GM21515 (cell line): Measurements from ENCODE around the gene SNAPC1.
A peak's percentile ranks its signal among the peaks of the same experiment; 100 is the strongest.
"Not testable (repeated sequence)": the region's sequence is repeated elsewhere in the genome, so short reads cannot be mapped to it uniquely, and the experiment has no call there.

Experiments used
- ATAC-seq: cut with Tn5 transposase; IDR thresholded peaks from one replicate; pipeline ENCODE4 v1.9.1; 2021; ENCODE audit not compliant: unreplicated experiment

Gene SNAPC1

DNA sequence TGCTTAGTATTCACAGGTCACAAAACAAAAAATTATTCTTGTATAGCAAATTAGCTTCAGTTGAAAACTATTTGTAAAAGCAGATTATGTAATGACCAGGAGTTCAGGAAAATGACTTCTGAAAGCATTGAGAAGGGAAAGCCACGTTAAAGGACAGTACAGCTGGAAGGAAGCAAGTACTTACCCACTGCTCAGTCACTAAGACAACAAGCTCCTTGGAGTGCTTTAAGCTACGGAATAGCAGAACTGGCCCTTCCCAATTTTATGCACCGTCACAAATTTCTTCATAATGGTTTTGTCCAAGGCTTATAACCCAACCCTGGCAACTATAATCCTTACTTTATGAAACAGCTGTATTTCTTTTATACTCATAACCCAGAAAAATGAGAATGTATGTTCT is 13.0 kb upstream of the SNAPC1 start:
- ATAC-seq, result no peak

DNA sequence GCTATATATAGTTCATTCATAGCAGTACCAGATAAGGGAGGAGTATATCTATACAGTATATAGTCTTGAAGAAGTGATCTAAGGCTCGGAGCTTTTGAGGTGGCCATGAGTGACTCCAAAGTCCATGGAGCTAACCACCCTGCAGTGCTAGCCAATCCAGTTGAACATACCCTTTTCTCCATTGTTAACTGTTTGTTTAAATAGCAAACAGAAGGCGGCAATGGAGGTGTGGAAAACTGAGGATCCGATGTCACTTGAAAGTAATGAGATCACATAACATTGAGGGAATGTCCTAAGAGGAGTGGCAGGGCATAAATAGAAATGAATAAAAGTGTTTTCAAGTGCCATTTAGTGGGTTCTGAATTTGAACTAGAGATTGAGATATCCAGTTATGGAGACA is 12.4 kb upstream of the SNAPC1 start:
- ATAC-seq, result no peak

DNA sequence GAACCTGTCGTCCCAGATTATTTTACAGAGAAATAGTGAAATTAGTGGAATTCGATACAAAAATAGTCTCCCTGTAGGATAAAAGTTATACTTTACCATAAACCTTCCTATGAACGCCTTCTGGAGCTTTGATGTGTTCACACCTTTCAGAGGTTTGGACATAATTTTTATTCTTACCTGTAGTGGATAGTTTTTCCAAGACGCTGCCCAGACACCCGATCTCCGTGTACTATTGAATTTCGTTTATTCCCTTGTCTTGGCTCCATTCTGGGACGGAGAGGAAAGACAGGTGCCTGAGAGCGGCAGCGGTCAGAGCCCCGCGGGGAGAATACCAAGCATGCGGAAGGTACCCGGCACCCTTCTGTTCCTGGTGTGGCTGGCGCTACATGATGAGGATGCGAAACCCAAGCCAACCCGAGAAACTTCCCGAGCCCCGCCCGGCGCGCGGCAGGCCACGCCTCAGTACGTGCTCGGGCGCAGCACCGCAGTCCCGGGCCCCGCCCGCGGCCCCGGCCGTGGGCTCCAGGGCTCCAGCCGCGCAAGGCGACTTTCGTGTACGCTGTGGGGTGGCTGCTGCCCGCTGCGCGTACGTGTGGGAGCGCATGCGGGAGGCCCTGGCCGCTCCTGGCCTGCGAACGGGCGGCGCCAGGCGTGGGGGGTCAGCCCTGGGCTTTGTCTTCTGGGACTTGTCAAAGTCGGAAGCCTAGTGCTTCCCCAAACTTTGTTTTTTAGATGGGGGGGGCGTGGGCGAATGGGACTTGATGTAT is 11.3 kb upstream of the SNAPC1 start:
- peak; percentile 91 for ATAC-seq

DNA sequence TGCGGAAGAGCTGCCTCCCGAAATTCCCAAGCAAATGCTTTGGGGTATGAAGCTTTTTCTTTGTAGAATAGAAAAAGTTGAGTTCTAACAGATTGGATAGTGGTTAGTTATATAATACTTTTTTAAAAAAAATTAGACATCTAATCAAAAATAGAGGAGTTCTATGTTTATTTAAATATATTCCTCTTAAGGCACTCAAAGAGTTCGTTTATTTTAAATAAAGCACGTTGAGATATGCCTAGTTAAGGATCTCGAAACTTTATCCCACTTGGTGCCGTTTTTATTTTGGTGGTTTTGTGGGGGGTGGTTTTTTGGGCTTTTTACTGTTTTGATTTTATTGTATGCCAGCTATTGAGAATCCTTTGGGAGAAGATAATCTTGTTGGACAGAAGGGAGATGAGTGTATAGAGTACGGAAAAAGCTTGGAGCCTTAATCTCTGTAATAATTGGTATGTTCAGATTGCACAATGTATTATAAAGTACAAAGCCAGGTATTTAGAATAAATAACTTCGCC is 10.7 kb upstream of the SNAPC1 start:
- ATAC-seq, result no peak

DNA sequence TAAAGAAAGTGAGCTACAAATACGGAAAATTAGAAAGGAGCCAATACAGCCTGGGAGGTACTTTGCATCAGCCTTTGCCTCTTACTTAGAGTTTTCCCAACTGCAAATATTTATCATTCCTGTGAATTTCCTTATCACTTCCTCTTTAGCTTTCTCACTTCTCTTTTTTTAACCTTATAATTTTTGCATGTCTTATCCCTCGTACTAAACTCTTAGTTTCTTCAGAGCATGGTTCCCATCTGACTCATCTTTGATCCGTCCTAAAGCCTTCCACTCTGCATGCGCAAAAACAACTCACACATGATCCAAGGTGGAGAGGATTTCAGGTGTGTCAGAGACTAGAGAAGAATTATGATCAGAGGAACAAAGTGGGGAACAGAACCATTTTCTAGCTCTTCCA is 9.6 kb upstream of the SNAPC1 start:
- peak; percentile 35 for ATAC-seq

DNA sequence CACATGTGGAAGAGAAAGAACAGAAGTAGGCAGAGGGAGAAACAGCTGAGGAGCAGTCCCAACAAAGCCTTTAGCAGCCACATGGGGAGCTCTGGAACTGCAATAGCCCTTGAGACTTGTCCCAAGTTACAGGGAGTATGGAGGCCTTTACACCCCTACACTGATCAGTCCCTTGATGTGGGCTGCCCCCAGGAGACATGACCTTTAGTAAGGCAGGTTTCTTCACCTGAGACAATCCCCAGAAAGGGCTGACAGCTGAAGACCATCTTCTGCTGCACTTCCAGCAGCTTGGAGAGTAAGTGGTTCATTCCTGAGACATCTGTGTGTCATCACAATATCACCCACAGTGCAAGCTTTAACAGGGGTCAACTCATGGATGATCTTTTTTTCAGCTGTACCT is 8.6 kb upstream of the SNAPC1 start:
- no peak for ATAC-seq

DNA sequence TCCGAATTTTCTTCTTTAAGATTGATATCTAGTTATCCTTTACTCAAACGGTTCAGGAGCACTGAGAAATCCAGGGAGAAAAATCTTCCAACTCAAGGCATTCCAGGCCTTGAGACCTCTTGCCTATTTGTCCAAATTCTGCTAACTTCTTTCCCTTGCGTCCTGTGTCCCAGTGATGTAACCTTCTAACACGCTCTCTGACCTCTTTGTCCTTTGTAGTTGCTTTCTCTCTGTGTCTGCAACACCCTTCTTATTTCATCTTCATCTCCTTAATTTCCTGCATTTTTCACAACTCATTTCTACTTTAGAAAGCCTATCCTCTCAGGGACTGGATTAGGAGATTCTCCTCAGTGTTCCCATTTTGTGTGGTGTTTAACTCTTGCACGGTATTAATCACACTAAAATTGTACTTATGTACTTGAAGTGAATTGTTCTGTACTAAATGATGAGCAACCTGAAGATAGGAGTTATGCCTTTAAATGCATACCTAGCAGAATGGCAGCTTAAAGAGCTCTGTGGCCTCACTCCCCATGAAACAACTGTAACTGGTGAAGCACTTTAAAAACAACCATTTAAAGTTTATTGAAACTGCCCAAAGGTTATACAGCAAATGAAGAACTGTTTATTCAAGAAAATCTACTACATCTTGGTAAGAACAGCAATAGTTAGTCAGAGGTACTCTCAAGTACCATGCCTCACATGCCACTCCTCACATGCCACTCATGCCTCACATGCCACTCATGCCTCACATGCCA is 7.4 kb upstream of the SNAPC1 start:
- no peak for ATAC-seq

DNA sequence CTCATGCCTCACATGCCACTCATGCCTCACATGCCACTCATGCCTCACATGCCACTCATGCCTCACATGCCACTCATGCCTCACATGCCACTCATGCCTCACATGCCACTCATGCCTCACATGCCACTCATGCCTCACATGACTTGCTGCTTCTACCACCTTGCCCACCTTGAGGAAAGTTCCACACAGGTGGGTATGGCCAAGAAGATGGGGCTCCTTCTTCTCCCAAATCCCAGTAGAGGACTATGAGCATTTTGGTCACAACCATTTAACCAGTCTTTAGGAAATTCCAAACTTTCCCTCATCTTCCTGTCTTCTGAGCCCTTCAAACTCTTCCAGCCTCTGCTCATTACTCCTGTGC is 6.9 kb upstream of the SNAPC1 start:
- not testable (repeated sequence) for ATAC-seq

DNA sequence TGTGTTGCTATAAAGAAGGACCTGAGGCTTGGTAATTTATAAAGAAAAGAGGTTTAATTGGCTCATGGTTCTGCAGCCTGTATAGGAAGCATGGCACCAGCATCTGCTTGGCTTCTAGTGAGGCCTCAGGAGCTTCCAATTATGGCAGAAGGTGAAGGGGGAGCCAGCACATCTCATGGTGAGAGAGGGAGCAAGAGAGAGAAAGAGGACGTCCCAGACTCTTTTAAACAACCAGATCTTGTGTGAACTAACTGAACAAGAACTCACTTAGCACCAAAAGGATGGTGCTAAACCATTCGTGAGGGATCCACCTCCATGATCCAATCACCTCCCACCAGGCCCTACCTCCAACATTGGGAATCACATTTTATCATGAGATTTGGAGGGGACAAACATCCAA is 6.1 kb upstream of the SNAPC1 start:
- ATAC-seq, result no peak

DNA sequence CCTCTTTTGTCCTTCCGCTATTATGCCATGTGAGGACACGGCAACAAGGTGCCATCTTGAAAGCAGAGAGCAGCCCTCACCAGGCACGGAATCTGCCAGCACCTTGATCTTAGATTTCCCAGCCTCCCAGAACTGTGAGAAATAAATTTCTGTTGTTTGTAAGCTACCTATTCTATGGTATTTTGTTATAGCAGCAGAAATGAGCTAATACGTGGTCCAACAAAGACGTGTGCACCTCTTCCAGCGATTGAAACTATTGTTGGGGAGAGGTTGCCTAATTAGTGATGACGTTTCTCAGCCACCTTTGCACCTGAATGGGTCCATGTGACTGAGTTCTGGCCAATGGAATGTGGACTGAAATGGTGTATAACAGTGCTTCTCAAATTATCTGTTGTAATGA is 2.3 kb upstream of the SNAPC1 start:
- ATAC-seq, result no peak

DNA sequence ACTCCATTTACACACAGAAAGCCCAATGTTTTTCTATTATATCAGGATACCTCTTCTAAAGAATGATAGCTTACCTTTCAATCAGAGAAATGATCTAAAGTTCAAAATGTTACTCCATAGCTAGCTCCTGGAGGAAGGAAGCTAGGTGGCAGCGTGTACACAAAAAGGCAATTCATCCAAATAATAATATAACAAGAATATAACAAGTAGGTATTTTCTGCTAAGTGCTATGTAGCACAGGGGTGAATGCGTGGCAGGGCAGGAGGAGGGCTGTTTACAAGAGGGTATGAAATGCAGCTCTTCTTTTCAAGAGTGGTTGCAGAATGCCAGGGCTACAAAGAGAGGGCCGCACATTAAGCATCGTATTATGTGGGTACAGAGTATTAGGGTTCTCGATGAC is 663 bp upstream of the SNAPC1 start:
- ATAC-seq, result peak; percentile 3

DNA sequence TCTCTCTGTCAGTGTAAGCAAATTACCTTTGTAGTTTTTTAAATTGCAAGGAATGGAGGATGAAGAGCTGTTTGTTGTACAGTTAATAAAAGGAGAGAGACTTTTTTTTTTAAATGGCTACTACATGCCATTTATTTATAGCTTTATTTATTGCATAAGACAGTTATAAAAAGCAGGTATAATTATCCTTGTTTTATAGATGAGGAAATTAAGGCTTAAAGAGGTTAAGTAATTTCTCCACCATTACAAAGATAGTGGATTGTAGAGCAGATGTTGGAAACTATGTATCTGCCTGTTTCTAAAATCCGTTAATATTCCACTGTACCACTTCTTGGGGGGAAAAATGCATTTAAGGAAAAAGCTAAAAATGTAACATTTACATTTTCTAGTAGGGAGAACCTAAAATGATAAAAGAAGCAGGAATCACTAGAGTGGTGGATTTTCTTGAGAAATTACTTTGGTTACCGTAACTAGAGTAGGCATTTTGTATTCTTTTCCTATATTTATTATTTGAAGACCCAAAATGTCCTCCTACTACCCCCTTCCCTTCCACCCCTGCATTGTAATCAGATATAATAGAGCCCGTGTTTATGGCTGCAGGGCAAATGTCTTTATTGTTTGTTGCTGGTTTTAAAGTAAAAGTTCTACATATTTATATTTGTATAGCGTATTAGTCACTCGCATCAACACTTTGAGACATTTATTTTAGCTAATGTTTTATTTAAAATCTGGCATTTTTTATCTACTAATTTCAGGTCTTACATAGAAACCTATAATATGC is 2.3 kb downstream of the SNAPC1 start:
- no peak for ATAC-seq

DNA sequence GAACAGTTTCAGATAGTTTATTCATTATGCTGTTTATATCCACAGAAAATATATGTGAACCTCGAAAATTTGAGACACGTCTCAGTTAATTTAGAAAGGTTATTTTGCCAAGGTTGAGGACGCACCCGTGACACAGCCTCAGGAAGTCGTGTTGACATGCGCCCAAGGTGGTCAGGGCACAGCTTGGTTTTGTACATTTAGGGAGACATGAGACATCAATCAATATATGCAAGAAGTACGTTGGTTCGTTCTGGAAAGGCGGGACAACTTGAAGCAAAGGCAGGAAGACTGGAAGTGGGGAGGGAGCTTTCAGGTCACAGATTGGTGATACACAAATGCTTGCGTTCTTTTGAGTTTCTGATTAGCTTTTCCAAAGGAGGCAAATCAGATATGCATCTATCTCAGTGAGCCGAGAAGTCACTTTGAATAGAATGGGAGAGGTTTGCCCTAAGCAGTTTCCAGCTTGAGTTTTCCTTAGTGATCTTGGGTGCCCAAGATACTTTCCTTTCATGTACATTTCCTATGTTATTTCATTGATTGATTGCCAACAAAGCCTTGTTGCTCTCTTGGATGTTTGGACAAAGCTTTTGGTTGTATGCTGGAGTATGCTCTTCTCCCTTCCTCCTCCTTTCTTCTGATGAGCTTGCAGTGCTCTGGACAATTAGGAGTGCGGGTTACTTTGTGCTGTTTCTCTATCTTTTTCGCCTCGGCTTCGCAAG is 3.2 kb downstream of the SNAPC1 start:
- ATAC-seq, result no peak

DNA sequence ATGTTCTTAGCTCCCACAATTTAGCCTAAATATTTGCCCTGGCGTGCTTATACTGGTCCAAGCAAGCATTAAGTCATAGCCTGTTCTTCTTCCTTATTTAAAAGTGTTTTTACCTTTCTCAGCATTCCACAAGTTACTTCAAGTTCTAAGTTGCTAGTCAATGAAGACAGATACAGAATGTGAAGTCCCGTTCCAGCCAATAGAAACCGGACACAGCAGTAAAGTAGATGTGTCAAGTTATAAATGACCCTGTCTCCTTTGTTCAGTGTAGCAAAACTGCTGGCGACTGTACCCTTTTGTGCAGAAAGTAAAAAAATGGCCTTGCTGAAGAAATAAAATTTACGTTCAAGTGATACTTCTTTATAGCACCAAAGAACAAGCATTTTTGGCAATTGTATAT is 3.9 kb downstream of the SNAPC1 start:
- no peak for ATAC-seq

DNA sequence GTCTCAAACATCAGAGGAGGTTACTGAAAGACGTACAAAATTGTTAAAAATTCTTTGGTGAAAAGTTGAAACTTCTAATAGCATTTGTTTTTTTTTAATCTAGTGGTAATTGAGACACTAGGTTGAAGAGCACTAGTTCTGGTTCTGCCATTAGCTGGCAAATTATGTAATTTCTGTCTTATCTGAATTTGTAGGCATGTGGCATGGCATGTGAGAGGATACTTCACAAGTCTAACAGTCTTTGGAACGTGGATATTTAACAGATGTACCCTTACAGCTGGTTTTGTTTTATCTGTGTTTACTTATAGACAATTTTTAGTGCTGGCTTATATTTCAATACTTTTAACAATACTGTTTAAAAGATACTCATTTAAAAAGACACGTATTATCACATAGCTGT is 6.0 kb downstream of the SNAPC1 start:
- ATAC-seq, result no peak

DNA sequence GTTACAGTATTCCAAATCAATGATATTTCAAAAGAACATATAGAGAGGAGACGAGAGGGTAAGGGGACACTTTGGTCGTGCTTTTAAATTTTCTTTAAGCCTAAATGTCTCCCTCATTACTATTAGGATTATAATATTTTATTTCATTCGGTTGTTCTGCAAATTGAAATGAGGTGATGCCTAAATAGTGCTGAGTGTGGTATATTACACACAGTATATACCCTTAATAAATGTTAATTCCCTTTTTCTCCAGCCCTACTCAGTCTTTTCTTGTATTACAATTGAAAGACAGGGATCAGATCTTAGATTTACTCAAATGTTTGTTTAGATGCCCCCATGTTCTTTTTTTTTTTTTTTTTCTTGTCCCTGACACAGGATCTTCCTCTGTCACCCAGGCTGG is 7.7 kb downstream of the SNAPC1 start:
- no peak for ATAC-seq

DNA sequence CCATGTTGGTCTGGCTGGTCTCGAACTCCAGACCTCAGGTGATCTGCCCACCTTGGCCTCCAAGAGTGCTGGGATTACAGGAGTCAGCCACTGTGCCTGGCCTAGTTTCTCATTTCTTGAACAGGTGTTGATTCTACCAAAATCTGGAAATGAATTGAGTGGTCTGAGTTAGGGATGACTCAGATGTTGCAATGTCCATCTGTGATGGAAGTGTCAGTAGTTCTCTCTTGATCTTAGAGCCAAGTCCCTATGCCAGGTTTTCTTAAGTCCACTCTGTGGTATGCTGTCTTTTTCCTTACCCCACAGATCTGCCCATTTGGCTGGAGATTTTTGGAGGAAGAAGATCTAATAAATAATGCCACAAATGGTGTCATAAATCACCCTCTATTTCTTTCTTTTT is 12.6 kb downstream of the SNAPC1 start:
- ATAC-seq, result no peak

DNA sequence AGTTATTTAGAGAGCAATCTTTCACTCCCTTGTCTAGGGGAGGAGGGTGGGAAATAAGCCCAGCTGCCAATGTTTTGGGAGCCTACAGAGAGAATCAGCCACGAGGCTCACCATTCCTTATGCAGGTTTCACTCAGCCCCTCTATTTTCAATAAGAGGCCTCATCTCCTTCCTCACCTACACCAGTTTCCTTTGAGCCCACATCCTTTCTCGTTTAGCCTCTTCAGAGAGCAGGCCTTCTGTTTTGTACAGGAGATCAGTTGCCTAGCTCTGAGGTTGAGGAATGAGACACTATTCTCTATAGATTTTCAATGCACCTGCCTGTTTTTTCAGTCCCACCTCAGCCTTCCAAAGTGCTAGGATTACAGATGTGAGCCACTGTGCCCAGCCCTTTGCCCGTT is 17.9 kb downstream of the SNAPC1 start:
- ATAC-seq, result peak; percentile 83

DNA sequence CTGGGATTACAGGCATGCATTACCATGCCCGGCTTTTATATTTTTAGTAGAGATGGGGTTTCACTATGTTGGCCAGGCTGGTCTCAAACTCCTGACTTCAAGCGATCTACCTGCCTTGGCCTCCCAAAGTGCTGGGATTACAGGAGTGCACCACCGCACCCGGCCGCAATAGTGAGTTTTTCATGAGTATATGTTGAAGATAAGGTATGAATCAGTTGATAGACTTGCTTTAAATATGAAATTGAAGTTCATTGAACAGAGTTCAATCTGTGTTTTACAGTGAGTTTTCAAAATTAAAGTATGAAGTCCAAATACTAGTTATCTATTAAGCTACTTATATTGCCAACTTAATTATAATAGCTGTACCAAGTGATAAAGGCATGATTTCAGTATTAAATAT is 35.1 kb downstream of the SNAPC1 start:
- ATAC-seq, result no peak

DNA sequence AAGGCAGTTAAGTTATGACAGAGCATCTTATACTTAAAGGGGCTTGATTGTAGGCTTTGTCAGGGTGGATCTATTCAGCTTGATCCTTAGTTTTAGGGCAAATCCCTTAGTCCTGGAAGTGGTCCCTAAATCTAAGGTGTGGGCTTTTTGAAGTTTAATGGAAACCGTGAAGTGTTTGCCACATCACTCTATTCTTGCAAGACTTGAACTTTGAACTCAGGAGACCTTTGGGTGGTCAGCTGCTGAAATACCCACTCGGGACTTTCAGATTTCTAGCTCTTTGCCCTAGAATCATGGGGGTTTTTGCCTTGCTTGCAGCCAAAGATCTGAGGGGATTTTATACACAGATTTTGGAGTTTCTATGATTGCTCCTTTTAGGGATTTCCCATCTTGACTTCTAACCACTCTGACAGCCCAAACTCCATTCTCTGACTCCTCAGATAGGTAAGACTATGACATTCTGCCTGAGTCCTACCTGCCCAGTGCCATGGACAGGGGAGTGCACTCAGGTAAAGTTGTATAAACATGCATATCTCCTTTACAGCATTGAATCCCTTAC is 39.9 kb downstream of the SNAPC1 start:
- no peak for ATAC-seq

DNA sequence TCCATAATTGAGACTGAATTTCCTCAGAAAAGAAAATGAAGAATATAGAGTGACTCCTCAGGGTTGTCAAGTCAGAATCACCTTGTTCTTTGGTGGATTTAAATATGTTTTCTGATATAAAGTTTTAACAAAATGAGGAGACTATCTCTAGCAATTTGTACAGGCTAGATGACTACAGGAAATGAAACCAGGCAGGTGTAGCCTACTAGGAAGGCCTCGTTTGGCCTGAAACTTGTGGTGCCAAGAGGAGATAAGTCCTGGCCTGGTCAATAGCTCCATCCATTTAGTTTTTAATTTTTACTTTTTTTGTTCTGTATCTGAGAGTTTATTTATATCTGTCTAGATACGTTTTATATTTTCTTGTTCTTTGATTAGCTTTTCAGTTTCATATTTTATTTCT is 41.5 kb downstream of the SNAPC1 start:
- no peak for ATAC-seq
